NCI-H2171 (cell line): ENCODE results near the gene SLC13A3.

Experiments
- DNase-seq: peaks from one replicate; lab custom pipeline; 2025; lab: John Stamatoyannopoulos, UW

SLC13A3 gene

DNA sequence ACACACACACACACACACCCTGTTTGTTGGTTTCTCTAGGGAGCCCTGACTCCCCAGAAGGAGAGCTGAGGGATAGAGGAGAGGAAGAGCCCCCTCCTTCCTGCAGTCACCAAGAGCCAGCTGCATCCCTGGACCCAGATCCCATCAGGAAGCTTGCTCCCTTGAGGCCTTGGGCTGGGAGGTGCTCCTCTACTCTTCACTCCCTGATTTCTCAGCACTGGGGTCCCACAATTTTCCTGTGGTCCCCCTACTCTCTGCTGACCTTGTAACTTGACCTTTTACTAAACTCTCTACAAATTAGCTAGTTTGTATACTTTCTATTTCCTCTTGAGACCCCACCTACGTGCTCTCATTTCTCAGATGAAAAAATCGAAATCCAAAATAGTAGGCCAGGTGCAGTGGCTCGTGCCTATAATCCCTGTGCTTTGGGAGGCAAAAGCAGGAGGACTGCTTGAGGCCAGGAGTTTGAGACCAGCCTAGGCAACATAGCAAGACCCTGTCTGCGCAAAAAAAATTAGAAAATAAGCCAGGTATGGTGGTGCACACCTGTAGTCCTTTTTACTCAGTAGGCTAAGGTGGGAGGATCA is 95.8 kb downstream of the SLC13A3 start:
- no peak for DNase-seq

DNA sequence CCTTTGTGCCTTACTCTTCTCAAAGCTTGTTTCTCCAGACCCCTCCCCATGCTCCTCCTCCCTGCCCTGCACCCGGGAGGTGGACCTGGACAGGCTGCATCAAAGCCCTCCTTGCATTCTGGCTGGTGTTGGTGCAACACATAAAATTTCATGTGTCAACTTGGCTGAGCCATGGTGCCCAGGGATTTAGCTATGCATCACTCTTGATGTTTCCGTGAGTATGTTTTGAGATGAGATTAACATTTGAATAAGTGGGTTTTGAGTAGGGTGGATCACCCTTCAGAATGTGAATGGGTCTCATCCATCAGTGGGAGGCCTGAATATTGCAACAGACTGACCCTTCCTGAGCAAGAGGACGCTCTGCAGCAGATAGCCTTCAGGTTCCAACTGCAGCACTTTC is 96.4 kb downstream of the SLC13A3 start:
- DNase-seq: no peak

DNA sequence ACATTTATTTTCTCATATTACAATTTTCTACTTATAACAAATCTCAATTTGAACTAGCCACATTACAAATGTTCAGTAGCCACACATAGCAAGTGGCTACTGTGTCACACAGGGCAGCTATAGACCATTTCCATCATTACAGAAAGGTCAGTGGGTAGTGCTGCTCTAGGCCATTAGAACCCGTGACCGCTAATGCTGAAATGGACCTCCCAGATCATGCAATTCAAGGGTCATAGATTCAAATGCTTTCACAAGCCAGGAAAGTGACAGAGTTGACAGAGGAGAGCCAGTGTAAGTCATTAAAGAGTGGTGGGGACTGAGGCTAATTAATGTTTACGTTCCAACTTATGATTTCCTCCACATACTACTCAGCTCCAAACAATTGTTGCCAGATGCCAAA is 97.3 kb downstream of the SLC13A3 start:
- no peak for DNase-seq

DNA sequence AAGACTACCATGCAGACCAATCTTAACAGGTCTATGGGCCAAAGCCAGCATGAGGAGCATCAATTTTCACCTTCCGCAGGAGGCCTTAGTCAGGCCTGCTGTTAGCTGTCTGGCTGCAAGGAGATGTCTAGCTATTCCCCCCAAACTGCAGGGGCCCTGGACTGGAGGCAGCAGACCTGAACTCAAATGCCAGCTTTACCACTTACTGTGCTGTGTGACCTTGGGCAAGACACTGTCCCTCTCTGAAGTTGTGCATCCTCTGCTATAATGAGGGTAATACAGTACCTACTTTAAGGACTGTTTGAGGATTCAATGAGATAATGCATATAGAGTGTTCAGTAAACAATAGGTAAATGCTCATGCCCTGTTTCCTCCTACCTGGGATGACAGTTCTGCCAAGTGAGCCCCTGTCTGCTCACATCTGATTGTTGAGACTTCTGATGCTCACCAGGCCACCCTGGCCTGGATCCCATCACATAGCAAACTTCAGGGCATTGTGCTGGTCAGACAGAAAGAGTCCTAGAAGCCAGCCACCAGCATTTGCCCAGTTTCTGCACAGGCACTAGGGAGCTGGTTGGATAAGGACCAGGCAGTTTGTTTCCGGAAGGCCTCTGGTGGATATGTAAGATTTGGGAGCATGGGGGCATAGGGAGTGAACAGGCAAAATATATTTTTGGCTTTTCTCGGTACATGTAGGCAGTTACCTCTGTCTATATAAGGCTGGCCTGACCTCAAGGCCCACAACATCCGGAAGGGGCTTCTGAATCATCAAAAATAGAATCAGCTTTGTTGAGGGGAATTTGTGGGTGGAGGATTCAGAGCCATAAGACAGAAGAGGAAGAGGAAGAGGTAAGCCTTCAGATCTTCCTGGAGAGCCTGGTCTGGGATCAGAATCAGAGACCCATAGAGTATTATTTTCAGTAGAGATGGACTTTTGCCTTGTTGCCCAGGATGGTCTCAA is 98.5 kb downstream of the SLC13A3 start:
- DNase-seq: no peak

- DNase-seq: no peak
Observed at GRCh38 chr20:46551522-46552381, 99.5 kb downstream of the SLC13A3 start.

GRCh38 chr20:46550461-46550860 is 100.8 kb downstream of the SLC13A3 start, which contains the start of gene OCSTAMP:
TSS of gene OCSTAMP (minus strand) at chr20:46550654. CDS start at chr20:46550560, 94 bp downstream.
- DNase-seq: no peak

- DNase-seq: no peak
Observed at GRCh38 chr20:46549188-46549972, 101.9 kb downstream of the SLC13A3 start.

DNA sequence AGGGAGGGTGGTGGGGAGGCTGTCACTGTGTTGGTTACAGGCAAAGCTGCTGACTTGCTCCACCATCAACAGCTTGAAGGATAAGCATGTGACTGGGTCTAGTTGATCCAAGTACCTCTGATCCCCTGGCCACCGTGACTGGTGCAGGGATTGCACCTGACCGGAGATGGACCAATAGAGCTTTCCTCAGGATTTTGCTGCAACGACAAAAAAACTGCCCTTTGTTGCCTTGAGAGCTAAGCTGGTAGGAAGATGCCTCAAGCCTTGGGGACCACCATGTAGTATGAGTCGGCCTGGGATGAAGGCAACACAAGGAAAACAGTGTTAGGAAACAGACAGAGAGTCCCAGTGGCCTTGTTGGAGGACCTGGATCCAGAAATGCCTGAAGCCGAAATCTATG is 102.6 kb downstream of the SLC13A3 start:
- no peak for DNase-seq

DNA sequence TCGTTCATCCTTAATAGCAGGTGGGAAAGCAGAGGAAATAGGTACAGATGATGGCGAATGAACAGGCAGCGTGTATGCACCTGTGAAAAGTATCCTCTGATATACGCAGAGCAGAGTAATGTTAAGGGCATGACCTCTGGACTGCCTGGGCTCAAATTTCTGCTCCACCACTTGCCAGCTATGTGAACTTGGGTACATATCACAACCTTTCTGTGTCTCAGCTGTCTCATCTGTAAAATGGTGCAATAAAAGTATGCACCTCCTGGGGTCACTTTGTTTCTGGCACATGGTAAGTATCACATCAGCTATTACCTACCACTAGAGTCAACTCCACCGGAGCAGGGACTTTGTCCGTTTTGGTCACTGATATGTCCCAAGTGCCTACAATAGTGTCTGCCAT is 103.3 kb downstream of the SLC13A3 start:
- no peak for DNase-seq

- DNase-seq: no peak
Observed at GRCh38 chr20:46546936-46547335, 104.3 kb downstream of the SLC13A3 start.

GRCh38 chr20:46546298-46546697 is 105.0 kb downstream of the SLC13A3 start:
- DNase-seq: no peak

DNA sequence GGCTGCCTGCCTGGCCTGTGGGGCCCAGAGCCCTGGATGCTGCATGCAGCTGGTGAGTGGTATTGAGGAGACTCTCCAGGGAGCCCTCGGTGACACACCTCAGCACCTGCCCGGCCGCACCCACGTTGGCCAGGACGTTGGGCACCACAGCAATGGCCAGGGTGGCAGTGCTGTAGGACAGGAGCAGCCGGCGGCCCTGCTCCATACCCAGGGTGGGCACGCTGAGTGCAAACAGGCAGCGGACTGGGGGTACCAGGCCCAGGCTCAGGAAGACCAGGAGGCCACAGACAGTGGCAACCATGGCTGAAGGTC is 105.5 kb downstream of the SLC13A3 start:
- DNase-seq: no peak

DNA sequence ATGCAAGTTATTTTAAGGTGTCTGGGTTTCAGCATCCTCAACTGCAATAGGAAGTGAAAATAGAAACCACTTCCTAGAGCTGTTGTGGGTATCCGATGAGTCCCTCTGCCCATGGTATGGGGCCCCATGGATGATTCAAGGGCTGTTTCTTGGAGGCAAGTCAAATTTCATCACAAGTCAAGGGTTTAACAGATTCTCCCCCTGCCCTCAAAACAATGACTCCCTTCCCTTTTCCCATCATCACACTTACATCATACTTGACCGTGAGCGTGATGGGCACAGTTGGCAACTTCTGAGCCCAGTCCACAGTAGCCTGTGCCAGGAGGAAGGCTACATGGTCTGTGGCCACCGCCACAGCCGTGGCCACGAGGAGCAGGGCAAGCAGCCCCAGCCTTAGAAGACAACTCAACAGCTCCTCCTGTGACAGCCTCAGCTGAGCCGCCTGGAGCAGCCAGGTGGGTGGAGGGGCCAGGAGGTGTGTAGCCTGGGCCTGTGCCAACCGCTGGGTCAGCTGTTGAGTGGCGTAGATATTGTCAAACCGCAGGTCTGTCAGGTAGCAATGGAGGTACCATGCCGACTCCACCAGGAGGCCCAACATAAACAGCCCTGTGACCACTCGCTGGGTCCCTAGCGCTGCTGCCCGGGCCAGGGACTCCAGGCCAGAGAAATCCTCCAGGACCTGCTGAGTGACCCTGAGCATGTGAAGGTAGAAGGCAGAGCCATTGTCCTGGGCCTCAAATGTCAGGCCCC is 106.0 kb downstream of the SLC13A3 start:
- DNase-seq: no peak

- no peak for DNase-seq
Observed at GRCh38 chr20:46544576-46544975, 106.7 kb downstream of the SLC13A3 start.

GRCh38 chr20:46543959-46544358 is 107.3 kb downstream of the SLC13A3 start:
- no peak for DNase-seq

DNA sequence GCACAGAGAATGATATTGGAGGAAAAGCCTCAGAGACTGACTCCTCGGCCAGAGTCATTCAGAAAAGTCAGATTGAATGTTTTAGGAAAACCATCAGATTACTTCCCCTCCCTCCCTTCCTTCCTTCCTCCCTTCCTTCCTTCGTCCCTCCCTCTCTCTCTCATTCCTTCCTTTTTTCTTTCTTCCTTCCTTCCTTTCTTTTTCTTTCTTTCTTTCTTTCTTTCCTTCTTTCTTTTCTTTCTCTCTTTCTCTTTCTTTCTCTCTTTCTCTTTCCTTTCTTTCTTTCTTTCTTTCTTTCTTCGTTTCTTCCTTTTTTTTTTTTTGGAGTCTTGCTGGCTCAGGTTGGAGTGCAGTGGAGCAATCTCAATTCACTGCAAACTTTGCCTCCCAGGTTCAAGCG is 108.2 kb downstream of the SLC13A3 start:
- DNase-seq: no peak

- DNase-seq: no peak
Observed at GRCh38 chr20:46541229-46541935, 109.9 kb downstream of the SLC13A3 start.

DNA sequence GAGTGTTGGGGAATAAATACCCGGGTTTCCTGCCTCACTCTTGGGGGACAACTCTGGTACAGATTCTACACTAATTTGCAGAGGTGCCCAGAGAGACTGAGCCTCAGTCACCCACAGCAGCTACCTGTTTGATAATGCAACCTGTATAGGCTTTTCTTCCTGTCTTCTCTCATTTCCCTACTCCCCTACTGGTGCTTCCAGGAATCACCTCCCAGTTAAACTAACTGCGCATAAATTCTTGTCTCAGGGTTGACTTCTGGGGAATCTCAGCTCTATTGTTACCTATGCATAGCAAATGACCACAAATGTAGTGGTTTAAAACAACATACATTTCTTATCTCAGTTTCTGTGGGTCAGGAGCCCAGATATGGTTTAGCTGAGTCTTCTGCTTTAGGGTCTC is 112.1 kb downstream of the SLC13A3 start:
- DNase-seq: no peak

DNA sequence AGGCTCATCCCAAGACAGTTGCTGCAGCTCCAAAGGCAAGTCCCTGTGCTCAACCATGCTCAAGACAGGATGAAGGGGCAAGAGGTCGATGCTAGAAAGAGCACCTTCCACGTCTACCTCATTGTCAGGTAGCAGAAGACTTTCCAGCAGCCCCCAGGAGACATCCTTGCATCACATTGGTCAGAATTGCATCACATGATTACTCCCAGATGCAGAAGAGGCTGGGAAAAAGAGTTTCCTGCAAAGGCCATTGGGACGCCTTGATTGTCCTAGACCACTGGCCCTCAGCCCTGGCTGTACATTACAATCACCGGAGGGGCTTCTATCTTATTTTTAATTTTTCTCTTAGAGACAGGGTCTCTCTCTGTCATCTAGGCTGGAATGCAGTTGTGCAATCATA is 120.6 kb downstream of the SLC13A3 start:
- DNase-seq: no peak

GRCh38 chr20:46523696-46524328 is 127.4 kb downstream of the SLC13A3 start:
- DNase-seq: no peak
